Embryonic facial prominence (tissue), 1 donor: ENCODE data around the gene RRM2.

Experiments used
- DNase-seq: peaks from one replicate; pipeline ENCODE4 v3.0.0-alpha.2; 2016; ENCODE audit errors: extremely low spot score

Gene RRM2

DNA sequence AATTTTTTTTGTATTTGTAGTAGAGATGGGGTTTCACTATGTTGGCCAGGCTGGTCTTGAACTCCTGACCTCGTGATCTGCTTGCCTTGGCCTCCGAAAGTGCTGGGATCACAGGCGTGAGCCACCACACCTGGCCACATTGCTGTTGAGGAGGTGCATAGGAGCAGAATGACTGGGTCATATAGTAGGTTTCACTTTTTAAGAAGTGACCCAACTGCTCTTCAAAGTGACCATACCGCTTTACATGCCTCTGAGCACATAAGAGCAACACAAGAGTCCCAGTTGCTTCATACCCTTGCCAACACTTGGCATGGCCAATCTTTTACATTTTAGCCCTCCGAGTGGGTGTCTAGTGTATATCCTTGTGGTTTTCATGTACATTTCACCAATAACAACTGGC, 28.9 kb downstream of the RRM2 start:
- DNase-seq = no peak

DNA sequence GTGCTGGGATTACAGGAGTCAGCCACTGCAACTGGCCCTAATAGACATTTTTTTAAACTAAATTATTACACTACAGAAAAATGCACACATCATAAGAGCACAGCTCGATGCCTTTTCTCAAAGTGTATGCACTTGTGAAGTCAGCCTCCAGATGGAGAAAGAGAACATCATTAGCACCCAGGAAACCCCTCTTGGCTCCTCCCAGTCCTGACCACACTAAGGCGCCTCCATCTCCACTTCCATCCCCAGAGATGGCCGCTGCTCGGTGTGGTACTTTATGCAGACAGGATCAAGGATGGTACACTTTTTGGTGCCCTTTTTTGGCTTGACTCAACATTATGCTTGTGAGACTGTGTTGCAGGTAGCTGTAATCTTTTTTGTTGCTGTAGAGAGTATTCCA, 34.8 kb downstream of the RRM2 start:
- no peak for DNase-seq

DNA sequence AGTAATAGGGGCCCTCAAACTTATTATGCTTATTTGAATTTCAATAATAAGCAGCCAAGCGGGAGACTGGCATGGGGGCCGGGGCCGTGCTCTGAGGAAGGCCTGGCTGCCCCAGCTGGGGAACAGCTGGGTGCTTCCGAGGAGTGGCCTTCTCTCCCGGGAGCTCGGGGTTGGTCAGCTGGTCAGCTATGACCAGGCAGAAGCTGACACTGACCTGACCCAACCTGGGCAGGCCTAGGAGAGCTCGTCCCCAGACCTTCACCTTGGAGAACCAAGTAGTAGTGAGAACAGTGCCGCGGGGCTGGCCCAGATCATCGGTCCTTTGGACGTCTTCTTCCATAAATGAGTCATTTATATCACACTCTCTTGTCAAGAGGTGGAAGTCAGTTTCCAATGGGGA, 36.1 kb downstream of the RRM2 start:
- DNase-seq = no peak

DNA sequence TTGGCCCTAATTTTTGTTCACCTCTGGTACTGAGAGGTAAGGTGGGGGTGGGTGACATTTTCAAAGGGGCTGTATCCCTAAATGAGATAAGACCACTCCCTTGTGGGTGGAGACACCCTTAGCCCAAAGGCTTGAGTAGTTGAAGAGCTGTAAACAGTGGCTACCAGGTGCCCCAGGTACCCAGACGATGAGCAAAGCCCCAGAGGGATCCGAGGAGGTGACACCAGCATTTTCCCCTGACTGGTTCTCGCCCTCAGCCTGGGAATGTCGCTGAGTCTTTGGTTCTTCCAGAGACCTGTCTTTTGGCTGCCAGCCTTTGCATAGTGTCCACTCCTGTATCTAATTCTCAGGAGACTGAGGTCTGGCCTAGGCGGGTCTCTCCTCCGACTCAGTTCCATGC, 36.5 kb downstream of the RRM2 start:
- DNase-seq = no peak

DNA sequence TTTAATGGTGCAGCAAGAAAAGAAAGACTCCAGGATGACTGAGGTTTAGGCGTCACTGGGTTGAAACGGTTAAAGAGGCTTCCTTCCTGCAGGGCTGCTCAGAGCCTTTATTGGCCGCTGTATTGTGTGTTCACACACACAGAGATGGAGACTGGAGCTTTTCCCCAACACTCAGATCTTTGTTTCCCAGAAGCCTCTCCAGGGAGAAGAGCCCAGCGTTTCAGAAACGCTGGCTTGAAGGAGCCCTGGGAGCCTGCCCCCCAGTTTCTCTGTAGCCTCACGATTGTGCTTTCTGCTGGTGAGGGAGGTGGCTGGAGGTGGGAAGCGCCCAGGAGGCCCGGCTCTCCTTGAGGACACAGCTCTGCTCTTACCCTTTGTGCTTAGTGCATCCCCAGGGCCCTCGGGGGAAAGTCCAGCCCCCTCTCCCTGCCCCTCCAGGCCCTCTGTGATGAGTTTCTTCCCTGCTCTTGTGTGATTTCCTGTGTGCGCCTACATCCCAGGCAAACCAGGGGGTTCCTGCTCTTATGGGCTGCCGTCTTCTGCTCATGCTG, 37.1 kb downstream of the RRM2 start:
- no peak for DNase-seq

GRCh38 chr2:10160203-10160955, 37.8 kb downstream of the RRM2 start:
- no peak for DNase-seq

DNA sequence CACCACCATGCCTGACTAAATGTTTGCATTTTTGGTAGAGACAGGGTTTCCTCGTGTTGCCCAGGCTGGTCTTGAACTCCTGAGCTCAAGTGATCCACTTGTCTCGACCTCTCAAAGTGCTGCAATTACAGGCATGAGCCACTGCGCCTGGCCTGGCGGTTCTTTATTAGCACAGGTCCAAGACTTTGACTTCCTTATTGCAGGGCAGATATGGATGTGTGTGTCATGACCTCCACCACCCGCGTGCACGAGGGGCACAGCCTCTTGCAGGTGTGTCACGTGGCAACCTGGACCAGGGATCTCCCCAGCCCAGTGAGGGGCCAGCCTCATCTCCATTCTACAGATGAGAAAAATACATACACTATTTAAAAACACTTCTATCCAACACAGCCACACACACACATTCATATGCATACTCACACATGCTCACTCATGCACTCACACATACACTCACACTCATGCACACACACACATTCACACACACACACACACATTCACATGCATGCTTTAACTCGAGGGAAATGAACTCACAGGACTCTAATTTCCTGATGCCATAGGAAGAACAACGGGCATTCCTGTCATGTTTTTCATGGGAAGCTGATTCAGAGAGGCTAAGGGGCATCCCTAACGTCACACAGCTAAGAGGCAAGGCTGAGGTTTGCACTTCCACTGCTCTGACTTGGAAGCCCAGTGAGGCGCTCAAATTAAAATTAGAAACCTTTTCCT, 38.8 kb downstream of the RRM2 start:
- DNase-seq = no peak

- DNase-seq = no peak
Observed at GRCh38 chr2:10161961-10162441, 39.5 kb downstream of the RRM2 start.

DNA sequence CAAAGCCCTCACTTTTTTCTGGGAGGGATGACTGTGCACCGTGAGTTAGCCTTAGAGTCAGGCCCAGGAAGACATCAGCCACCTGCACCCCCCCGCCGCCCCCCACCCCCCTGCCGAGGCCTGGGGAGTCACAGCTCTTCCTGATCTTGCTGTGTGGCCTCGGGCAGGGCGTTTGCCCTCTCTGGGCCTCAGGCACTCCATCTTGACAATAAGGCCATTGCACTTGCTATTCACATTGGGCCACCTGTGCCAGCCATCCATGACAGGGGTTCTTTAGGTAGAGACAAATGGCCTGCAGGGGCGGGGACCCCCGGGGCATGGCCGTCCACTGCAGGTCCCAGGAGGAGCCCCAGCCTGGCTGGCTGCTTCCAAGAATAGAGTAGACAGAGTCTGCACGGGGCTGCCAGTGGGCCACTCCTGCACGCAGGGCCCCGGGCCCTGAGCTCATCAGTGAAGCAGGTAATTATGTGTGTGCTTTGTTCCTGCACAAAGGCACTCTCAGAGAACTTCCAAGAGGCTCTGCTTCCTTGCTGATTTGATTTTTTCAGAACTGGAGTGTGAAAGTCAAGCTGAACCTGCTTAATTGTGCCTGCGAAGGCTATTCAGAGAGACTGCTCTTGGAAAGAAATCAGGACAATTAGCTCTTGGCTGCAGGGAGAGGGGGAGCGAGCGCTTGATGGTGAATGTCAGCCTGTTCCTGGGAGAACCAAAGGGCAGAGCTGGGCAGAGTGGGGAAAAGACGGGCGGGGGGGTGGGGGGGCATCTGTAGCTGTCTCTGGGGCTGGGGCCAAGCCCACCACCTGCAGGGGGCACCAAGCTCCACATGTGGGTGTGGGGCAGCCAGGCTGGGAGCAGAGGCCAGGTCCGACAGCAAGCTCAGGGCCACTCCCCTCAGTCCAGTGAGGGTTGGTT, 40.3 kb downstream of the RRM2 start:
- no peak for DNase-seq

- DNase-seq = no peak
Observed at GRCh38 chr2:10163498-10164486, 41.3 kb downstream of the RRM2 start.

DNA sequence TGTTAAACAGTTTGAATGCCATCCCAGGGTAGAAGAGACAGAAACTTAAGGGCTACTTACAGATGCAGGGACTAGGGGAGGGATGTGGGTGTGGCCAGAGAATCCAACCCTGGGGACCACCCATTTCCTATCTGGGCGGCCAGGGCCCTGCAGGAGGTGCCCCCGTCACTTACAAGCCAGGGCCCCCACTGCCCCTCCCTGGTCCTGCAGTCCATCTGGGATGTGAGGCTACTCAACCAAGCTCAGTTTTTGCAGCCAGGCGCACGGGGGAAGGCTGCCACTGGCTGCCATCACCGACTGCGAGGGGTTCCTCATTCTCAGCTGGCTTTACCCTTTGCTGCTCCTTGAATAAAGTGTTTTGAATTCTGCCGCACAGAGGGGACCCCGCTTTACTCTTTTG, 42.1 kb downstream of the RRM2 start:
- no peak for DNase-seq

- DNase-seq = no peak
Observed at GRCh38 chr2:10165282-10165681, 42.7 kb downstream of the RRM2 start.

DNA sequence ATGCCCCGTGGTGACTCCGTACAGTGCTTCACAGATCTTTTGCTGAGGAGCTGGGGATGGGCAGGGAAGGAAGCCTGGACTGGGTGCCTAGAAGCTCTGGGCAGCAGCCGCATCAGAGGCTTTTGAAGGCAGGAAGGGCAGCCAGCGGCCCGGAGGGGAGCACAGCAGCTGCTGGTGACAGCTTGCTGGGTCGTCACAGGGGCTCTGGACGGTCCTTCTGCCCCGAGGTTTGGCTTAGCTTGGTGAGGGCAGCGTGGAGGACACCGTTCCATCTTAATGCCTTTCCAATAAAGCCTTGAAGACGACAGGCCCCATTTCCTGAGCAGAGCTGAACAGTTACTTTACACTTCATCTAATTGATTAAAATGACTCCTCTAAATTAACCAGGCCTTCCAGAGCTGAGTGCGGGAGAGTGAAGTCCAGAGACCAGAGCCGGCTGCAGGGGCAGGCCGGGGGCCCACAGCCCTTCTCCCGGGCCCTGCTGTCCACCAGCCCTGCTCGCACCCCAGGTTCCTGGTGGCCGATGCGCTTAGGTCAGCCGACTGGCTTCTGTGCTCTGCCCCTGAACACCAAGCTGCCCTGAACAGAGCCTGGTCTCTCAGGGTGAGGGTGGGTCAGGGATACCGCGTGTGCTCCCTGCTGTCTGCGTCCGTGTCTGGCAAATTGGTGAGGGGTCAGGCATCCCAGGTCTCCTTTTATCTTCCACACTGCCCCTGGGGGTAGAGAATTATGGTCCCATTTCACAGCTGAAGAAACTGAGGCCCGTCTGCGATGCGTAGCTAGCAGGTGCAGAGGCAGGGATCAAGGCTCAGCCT, 43.5 kb downstream of the RRM2 start:
- no peak for DNase-seq

DNA sequence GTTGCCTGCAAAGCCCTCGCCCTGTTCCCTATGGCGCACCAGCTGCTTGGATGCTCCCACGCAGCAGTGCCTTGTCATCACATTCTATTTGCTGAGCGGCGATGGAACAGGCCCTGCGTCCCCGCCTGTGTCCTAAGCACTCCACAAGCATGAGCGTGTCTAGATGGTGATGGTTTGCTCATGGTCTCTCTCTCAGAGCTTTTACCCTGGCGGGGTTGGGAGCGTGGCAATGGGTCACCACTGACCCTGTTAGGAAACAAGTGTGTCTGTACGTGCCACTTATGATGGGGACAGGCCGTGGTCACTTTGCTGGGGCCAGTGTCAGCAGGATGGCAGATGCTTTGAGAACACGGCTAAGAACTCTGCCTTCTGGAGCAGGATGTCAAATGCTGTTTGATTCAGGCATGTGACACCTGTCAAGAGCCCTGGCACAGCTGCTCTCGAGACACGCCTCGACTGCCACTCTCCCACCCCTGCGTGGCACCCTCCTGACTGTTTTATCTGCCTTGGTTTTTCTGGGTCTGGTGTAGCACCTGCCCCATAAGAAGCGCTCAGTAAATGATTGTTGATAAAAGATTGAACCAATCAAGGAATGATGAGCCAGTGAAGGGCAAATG, 44.2 kb downstream of the RRM2 start:
- no peak for DNase-seq

DNA sequence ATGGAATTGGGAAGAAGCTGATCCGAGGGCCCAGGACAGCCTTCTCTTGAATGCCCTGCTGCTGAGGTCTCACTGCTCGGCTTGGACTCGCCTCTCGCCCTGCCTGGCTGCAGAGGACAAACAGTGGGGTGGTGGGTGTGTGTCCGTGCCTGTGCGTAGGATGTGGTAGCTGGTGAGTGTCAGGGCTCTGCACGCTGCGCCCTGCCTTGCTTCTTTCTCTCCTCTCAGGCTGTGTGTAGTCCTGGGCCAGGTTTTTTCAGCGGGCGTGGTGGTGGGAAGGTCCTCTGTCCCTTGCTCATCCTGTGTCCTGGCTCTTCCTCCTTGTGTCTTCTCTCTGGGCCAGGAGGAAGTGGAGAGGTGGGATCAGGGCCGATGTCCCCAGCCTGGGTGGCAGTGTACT, 44.8 kb downstream of the RRM2 start:
- no peak for DNase-seq

DNA sequence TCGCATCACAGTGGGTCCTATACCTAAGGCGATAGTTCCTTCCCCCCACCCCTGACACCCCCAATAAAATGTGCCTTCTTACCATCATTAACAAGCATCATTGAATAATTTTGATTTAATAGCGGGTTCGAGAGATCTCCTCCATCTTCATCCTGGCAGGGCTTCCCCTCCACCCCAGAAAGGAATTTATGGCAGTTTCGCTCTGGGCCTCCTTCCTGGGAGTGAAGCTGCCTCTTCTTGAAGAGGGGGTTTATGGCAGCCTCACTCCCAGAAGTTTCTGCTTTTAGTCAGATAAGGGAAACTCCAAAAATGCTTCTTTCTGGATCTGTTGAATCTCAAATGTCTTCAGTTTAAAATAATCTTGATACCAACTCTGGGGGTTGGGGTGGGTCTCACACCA, 45.7 kb downstream of the RRM2 start:
- DNase-seq = no peak

GRCh38 chr2:10169053-10169578, 46.6 kb downstream of the RRM2 start:
- DNase-seq = no peak

DNA sequence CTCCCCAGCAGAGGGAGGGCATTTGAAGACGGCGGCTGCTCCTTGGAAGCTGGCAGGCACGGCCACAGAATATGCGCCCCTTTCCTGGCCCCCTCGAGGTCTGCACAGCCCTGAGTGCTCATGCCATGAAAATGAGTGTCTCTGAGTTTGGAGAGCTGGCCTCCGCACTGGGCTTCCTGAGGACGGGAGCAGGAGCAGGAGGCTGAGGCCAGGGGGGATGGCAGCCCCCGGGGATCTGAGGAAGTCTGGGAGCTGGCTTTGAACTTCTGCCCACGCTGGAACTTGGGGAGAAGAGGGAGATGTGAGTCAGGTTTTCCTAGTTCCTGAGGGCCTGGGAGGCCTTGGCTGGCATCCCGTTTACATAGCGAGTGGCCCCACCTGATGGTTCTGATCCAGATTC, 47.0 kb downstream of the RRM2 start:
- DNase-seq = no peak

DNA sequence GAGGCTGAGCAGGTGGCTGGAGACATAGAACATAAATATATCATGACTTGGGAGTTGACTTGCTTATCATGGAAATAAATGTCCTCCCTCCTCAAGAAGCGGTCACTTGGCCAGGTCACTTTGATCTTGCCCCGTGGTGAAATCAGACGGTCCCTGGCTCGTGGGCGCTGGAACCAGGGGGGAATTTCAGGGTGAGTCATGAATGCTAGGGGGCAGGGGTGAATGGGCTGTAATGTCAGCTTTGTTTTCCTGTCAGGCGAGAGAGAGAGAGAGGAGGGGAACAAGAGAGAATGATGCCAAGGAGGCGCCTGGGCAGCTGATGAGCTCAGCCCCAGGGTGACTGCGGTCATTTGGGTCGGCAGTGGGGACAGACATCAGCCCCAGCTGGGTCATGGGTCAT, 47.7 kb downstream of the RRM2 start:
- DNase-seq = no peak
